Activated naive CD8-positive, alpha-beta T cell (primary cell): ENCODE results near the gene LGSN.
"Not testable (repeated sequence)": the region's sequence is repeated elsewhere in the genome, so short reads cannot be mapped to it uniquely, and the experiment has no call there.

Source experiments
- H3K27ac Mint-ChIP-seq: one replicate; pipeline ENCODE4 v1.8.0; 2021; ENCODE audit warnings: mixed read lengths
- H3K27me3 Mint-ChIP-seq: one replicate; pipeline ENCODE4 v1.8.0; 2021; ENCODE audit warnings: mixed read lengths
- H3K36me3 Mint-ChIP-seq: one replicate; pipeline ENCODE4 v1.8.0; 2021; ENCODE audit warnings: mixed read lengths
- H3K4me1 Mint-ChIP-seq: one replicate; pipeline ENCODE4 v1.8.0; 2021; ENCODE audit warnings: low read depth, mixed read lengths
- H3K4me3 Mint-ChIP-seq: one replicate; pipeline ENCODE4 v1.8.0; 2021; ENCODE audit warnings: mild to moderate bottlenecking, mixed read lengths
- H3K9me3 Mint-ChIP-seq: one replicate; pipeline ENCODE4 v1.8.0; 2021; ENCODE audit warnings: low read depth, mixed read lengths

LGSN gene

DNA sequence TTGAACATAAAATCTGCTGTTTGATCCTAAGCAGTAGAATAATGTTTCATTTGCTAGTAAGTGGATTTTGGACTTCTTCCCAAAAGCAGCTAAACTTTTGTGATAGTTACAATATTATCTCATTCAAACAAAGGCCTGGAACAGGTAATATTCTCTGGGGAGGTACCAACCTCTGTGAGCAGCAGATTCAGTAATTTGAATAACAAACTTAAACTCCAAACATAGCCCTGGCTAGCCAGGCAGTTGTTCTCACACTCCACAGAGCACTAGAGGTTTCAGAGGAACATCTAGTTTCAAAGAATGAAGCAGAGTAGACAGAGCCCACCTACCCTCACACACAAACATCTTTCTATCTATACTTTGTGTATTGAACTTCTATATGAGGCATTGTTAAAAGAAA, 40.9 kb downstream of the LGSN start:
- Mint-ChIP-seq H3K36me3 (no peaks in the 10 kb centered on the region), H3K4me1 (no peaks in the 10 kb centered on the region), H3K4me3 (no peak overlapping the region), H3K9me3 (no peaks in the 10 kb centered on the region), H3K27ac (no peak overlapping the region), H3K27me3 (no peaks in the 10 kb centered on the region)

DNA sequence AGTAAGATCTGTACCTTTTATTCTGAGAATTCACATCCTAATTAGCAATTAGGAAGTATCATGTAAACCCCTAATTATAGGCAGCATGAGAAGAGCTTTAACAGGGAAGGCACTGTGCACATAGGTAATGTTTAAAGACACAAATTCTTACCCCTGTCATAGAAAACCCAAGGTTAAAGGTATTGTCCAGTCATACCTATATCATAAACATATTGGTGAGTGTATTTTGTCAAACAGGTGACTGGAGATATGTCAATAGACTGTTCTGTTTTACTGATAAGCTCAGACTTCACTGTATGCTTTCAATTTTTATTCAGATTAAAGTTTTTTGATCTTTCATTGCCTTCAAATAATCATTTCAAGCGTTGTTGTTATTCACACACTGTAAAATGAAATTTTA, 43.8 kb downstream of the LGSN start:
- Mint-ChIP-seq H3K27ac (no peak overlapping the region), H3K36me3 (no peaks in the 10 kb centered on the region), H3K4me3 (no peak overlapping the region), H3K9me3 (no peaks in the 10 kb centered on the region), H3K27me3 (no peaks in the 10 kb centered on the region), H3K4me1 (no peaks in the 10 kb centered on the region)

DNA sequence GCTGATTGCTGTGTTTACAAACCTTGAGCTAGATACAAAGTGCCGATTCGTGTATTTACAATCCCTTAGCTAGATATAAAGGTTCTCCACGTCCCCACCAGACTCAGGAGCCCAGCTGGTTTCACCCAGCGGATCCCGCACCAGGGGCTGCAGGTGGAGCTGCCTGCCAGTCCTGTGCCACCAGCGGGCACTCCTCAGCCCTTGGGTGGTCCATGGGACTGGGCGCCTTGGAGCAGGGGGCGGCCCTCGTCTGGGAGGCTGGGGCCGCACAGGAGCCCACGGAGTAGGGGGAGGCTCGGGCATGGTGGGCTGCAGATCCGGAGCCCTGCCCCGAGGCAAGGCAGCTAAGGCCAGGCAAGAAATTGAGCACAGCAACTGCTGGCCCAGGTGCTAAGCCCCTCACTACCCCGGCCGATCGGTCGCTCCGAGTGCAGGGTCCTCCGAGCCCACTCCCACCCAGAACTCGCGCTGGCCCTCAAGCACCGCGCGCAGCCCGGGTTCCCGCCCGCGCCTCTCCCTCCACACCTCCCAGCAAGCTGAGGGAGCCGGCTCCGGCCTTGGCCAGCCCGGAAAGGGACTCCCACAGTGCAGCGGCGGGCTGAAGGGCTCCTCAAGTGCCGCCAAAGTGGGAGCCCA, 44.9 kb downstream of the LGSN start:
- not testable (repeated sequence) for H3K27me3 Mint-ChIP-seq, H3K4me3 Mint-ChIP-seq, H3K27ac Mint-ChIP-seq, H3K36me3 Mint-ChIP-seq, H3K9me3 Mint-ChIP-seq, H3K4me1 Mint-ChIP-seq

DNA sequence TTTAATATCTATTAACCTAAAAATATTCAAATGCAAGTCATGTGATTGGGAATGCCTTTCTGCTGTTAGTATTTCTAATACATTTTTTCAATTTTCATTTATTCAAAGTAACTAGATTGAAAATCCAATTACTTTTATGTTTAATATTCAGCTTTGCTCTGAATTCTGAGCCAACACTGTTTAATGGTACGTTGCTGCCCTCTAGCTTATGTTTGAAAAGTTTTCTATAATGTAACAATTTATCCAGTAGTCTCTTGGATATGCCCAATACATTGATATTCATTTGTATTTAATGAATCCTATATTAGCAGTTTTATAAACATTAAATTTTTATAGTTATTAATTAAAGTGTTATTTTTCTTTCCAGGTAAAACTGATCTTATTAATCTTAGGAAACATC, 47.4 kb downstream of the LGSN start:
- Mint-ChIP-seq H3K36me3 (no peaks in the 10 kb centered on the region), H3K4me1 (no peaks in the 10 kb centered on the region), H3K9me3 (no peaks in the 10 kb centered on the region), H3K4me3 (no peak overlapping the region), H3K27me3 (no peaks in the 10 kb centered on the region), H3K27ac (no peak overlapping the region)

DNA sequence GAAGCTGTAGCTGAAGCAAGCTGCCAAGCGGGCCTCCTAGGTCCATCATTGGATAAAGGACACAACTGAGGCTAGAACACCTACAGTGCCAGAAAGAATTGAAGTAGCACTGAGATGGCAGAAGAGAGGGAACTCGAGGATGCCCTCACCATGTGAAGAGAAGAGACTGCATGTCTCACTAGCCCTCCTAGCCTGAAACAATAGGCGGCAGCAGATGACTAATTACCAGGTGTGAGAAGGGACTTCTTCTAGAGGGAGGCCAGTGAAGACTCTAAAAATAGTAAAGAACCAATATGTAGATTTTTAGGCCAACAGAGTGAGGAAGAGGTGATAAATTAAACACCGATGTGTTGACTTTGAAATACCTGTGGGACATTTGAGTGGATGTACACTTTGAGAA, 50.3 kb downstream of the LGSN start:
- no peak overlapping the region for H3K27ac Mint-ChIP-seq
- no peaks in the 10 kb centered on the region for H3K36me3 Mint-ChIP-seq
- H3K4me3 Mint-ChIP-seq, result no peak overlapping the region
- H3K27me3 Mint-ChIP-seq, result no peaks in the 10 kb centered on the region
- no peaks in the 10 kb centered on the region for H3K4me1 Mint-ChIP-seq
- no peaks in the 10 kb centered on the region for H3K9me3 Mint-ChIP-seq

DNA sequence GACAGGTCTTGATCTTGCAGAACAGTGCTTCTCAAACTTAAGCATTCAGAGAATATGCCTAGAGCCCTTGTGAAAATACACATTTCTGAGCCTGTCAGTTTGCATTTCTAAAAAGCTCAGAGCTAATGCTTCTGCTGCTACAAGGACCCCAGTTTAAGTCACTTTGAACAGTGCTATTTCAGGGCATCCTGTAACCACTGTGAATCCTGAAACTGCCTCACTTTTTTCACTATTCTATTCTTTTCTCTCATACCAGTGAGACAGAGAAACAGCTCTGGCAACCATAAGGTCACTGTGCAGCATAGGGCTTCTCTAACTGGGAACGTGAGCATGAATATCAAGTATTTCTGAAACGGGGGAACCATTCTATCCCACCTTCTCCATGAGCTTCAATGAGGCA, 51.2 kb downstream of the LGSN start:
- Mint-ChIP-seq H3K27me3 (no peaks in the 10 kb centered on the region), H3K36me3 (no peaks in the 10 kb centered on the region), H3K27ac (no peak overlapping the region), H3K4me1 (no peaks in the 10 kb centered on the region), H3K9me3 (no peaks in the 10 kb centered on the region), H3K4me3 (no peak overlapping the region)

DNA sequence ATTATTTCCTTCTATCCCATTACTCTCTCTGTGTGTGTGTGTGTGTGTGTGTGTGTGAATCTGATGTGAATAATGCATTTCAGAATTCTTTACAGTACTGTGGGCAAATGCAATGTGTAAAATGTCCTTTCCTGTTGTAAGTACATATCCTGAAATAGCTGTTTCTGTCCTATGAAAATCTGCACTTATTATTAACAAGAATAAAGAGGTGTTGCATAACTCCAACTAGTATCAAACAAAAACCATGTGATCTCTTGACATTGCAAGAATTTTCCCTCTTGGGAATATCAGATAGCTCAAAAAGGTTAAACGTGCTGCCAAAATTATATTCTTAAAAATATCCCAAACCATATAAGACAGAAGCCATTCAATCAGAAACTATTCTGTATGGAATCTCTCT, 52.0 kb downstream of the LGSN start:
- Mint-ChIP-seq H3K4me3 (no peak overlapping the region), H3K36me3 (no peaks in the 10 kb centered on the region), H3K9me3 (no peaks in the 10 kb centered on the region), H3K27me3 (no peaks in the 10 kb centered on the region), H3K4me1 (no peaks in the 10 kb centered on the region), H3K27ac (no peak overlapping the region)

DNA sequence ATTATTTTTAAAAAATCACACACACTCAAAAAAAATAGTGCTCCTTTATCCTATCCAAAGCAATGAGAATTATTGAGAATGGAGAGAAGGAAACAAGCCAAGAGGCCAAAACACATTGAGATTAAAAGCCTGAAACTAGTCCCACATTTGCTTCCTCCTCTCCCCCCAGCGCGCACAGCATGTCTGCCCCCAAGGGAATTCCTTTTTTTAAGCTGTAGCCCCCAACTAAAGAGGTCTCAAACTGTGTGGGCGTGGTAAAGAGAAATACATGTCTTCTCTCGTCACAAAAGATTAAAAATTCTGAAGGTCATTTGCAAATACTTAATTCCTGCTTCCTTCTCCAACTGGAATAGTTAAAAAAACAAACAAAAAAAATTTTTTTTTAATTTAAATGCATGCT, 52.7 kb downstream of the LGSN start:
- no peaks in the 10 kb centered on the region for H3K4me1 Mint-ChIP-seq
- no peaks in the 10 kb centered on the region for H3K9me3 Mint-ChIP-seq
- no peak overlapping the region for H3K4me3 Mint-ChIP-seq
- no peak overlapping the region for H3K27ac Mint-ChIP-seq
- no peaks in the 10 kb centered on the region for H3K36me3 Mint-ChIP-seq
- no peaks in the 10 kb centered on the region for H3K27me3 Mint-ChIP-seq

DNA sequence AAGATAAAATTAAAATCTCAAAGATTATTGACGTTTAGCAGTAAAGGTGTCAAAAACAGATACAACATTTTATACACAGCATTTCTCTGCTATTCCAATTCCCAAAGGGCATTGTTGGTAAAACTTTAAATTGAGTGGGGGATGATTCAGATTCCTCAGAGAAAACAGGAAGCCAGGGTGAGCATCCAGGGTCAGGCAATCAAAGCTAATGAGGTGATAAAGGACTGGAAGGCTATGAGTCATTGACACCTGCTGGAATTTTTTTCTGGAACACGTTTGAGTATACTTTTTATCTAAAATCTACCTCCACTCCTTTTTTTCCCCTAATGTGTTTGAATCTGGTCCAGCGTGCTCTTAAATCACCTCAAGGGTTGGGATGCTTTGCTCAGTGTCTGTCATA, 56.3 kb downstream of the LGSN start:
- H3K36me3 Mint-ChIP-seq, result no peaks in the 10 kb centered on the region
- no peaks in the 10 kb centered on the region for H3K9me3 Mint-ChIP-seq
- H3K27me3 Mint-ChIP-seq, result no peaks in the 10 kb centered on the region
- H3K4me1 Mint-ChIP-seq, result no peaks in the 10 kb centered on the region
- no peak overlapping the region for H3K27ac Mint-ChIP-seq
- H3K4me3 Mint-ChIP-seq, result no peak overlapping the region

DNA sequence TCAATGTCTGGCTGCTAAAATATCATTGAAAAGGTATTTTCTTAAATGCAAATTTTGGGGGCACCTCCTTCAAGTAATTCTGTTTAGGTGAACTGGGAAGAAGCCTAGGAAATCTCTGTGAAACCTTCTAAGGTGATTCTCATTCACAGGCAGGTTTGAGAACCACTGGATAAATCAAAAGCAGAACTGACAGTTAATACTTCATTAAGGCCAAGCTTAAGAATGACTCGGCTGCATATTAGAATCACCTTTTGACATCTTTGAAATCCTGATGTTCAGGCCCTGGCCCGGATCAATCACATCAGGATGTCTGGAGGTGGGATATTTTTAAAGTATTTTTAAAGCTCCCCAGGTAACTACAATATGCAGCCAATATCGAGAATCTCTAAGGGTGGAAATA, 58.0 kb downstream of the LGSN start:
- H3K27me3 Mint-ChIP-seq, result no peaks in the 10 kb centered on the region
- no peak overlapping the region for H3K4me3 Mint-ChIP-seq
- H3K9me3 Mint-ChIP-seq, result no peaks in the 10 kb centered on the region
- H3K27ac Mint-ChIP-seq, result no peak overlapping the region
- H3K4me1 Mint-ChIP-seq, result no peaks in the 10 kb centered on the region
- no peaks in the 10 kb centered on the region for H3K36me3 Mint-ChIP-seq

DNA sequence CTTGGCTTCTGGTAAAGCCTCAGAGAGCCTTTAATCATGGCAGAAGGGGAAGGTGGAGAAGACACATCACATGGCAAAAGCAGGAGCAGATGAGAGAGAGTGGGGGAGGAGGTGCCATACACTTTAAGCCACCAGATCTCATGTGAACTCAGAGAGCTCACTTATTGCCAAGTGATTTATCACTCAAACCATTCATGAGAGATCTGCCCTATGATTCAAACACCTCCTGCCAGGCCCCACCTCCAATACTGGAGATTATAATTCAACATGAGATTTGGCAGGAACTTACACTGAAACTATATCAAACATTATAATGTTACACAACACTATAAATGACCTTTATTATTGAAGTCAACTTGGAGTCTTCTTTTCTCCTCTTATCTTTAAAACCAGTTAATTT, 60.6 kb downstream of the LGSN start:
- Mint-ChIP-seq H3K36me3 (no peaks in the 10 kb centered on the region), H3K4me3 (no peak overlapping the region), H3K4me1 (no peaks in the 10 kb centered on the region), H3K9me3 (no peaks in the 10 kb centered on the region), H3K27me3 (no peaks in the 10 kb centered on the region), H3K27ac (no peak overlapping the region)

DNA sequence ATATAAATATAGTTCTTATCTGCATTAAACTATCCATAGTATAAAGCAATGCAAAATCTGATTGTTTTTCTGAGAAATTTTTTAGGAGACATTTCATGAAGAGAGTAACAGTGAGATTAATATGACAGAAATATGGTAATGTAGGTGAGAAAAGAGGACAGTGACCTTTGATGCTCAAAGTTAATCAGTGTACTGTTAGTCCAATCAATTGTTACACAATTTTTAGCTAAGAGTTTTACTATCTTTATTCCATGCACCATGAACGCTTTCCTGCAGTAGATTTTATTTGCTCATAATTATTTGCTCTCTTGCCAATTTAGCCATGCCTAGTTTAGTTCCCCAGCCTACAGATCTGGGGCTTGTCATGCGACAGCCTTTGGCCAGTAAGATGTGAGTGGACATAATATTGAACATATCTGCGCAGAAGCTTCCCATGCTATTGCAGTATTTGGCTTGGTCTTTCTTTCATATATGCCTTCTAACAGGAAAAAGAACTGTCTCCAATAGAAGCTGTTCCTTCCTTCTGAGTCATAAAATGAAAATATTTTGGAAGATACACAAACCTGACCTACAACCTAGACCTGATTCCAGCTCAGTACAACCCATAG, 69.8 kb downstream of the LGSN start:
- no peaks in the 10 kb centered on the region for H3K36me3 Mint-ChIP-seq
- H3K27ac Mint-ChIP-seq, result no peak overlapping the region
- no peaks in the 10 kb centered on the region for H3K4me1 Mint-ChIP-seq
- H3K9me3 Mint-ChIP-seq, result no peaks in the 10 kb centered on the region
- peaks cover 2% of the 10 kb centered on the region for H3K27me3 Mint-ChIP-seq
- H3K4me3 Mint-ChIP-seq, result no peak overlapping the region

DNA sequence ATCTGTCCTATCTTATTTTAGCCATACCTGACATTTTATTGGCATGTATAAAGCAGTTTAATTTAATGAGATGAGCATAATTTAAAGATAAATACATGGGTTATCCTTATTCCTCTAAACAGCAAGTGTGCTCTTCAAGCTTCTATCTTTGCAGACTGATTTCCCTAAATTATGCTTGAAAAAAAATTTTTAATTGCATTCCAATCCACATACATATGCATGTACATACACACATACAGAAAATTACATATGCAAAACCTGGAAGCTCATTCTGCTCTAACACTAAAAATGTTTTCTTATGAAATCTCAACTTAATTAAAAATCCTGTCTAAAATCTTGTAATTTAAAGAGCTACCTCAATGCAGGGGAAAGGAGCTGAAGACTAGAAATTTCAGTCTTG, 73.2 kb downstream of the LGSN start:
- Mint-ChIP-seq H3K4me3 (no peak overlapping the region), H3K36me3 (no peaks in the 10 kb centered on the region), H3K27ac (no peak overlapping the region), H3K4me1 (no peaks in the 10 kb centered on the region), H3K27me3 (peaks cover 2% of the 10 kb centered on the region), H3K9me3 (no peaks in the 10 kb centered on the region)

DNA sequence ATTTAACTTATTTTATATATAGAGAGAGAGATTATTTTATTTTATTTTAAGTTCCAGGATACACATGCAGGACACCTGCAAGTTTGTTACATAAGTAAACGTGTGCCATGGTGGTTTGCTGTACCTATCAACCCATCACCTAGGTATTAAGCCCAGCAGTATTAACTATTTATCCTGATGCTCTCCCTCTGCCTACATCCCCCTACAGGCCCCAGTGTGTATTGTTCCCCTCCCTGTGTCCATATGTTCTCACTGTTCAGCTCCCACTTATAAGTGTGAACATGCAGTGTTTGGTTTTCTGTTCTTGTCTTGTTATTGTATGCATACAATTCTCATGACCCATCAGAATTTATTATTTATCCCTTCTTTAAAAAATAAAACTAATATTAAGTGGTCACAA, 73.9 kb downstream of the LGSN start:
- Mint-ChIP-seq H3K4me1 (no peaks in the 10 kb centered on the region), H3K4me3 (no peak overlapping the region), H3K36me3 (no peaks in the 10 kb centered on the region), H3K27ac (no peak overlapping the region), H3K27me3 (peaks cover 2% of the 10 kb centered on the region), H3K9me3 (no peaks in the 10 kb centered on the region)

DNA sequence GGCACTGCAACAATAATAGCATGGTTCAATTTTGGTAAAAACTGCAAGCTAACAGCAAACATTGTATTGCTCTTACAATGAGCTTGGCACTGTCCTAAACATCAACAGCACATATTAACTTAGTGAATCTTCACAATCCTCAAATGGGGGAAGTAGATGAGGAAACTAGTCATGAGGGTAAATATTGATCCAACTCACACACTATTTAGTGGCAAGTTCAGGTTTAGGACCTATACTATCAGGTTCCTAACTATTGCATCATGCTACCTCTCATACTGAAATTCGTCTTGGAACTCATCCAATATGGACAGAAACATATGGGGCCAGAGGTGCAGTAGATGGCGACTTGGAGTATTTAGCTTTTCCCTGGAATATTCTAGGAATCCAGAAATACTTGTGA, 74.4 kb downstream of the LGSN start:
- H3K27me3 Mint-ChIP-seq, result peaks cover 2% of the 10 kb centered on the region
- no peaks in the 10 kb centered on the region for H3K4me1 Mint-ChIP-seq
- no peaks in the 10 kb centered on the region for H3K9me3 Mint-ChIP-seq
- H3K27ac Mint-ChIP-seq, result no peak overlapping the region
- H3K4me3 Mint-ChIP-seq, result no peak overlapping the region
- H3K36me3 Mint-ChIP-seq, result no peaks in the 10 kb centered on the region

DNA sequence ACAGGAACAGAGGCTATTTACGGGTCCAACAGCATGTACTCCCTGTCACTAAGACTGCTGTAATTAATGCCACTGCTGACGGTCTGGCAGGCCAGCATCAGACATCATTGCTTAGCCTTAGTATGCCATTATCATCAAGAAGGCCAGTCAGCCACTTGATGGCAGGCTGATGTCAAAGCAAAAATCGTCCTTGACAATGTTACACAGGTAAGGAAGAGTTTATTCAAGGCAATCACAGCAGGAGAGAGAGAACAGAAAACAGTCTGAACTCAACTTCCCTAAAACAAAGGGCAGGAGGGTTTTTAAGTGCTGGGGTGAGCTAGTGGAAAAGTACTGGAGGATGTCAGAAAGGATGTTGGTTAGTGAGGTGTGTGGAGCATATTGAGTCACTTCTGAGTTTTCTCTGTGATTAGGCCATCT, 83.4 kb downstream of the LGSN start:
- no peaks in the 10 kb centered on the region for H3K36me3 Mint-ChIP-seq

More for the DNA sequence above, 83.4 kb downstream of the LGSN start:
- Mint-ChIP-seq H3K4me3 (no peak overlapping the region), H3K27me3 (peaks cover 4% of the 10 kb centered on the region), H3K27ac (no peak overlapping the region), H3K9me3 (peaks cover 4% of the 10 kb centered on the region), H3K4me1 (no peaks in the 10 kb centered on the region)
